NCI-H524 (cell line): ENCODE results near the gene SLC25A52.
A peak's percentile ranks its signal among the peaks of the same experiment; 100 is the strongest.
"Not testable (repeated sequence)": the region's sequence is repeated elsewhere in the genome, so short reads cannot be mapped to it uniquely, and the experiment has no call there.

Experiments used
- DNase-seq, 2 experiments: peaks; one replicate each; lab custom pipeline; 2025; lab: John Stamatoyannopoulos, UW

Gene SLC25A52

DNA sequence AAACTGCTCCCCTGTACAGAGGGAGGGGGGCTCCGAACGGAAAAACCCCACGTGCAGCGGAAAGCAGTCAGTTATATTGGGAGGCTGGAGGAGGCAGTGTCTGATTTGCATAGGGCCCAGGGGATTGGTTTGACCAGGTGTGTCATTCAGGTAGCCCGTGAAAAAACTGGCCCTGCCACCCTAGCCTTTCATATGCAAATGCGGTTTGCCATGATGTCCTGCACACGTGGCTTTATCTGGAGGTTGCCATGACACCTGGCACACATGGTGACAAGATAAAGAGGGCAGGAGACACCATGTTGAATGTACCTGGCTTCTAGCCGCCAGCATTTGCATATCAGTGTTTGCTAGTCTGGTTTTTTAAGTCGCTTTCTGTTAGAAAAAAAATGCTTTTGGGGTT is 20.5 kb downstream of the SLC25A52 start:
- no peak for DNase-seq

DNA sequence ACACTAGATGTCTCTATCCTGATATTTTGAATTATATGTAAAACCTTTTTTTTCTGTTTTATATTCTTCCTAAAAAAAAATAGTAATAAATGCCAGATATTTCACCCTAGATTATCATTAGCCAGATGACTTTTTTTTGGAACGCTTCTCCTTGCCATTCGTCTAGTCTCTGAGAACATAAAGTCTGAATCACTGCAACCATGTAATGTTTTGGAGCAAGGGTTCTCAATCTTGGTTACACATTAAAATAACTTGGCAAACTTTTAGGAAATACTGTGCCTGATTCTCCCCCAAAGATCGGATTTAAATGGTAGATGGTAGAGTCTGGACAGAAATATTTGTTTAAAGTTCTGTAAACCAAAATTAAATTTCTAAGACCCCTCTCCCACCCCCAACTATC is 21.0 kb downstream of the SLC25A52 start:
- no peak for DNase-seq

DNA sequence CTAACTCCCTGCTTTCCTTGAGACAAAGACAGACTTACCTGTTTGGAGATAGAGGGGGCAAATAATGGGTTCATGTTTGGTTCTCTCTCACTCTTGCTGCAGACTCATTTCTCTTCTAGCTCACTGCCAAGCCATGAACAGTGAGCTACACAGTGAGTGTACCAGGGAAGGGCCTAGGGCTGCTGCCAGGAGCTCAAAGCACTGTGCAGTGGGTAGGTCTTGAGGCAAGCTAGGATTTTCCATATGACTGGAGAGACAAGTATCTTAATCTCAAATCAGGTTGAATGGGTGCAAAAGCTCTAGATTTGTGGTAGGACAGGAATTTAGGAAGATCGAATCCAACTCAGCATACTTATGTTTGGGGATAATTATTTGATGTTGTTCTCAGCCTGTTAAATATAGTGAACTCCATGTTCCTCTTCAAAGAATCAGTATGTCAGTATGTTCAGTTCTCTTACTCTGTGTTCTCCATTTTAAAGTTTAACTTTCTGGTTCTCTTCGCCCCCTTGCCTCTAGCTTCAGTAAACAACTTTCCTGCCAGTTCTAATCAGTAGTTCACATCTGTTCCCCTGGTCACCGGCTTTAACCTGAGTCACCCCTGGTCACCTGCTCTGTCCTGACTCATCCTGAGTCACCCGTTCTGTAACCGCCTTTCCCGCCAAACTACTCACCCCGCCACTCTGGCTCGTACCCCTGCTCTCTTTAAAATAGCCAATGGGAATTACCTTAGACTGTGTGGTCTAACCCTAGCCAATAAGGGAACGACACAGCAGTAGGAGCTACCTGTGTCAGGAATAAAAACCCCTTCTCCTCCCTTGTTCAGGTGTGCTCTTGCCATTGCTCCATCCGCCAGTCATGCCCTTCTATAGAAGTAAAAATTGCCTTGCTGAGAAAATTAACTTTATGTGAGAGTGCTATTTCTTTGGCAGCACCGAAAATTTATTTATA is 21.9 kb downstream of the SLC25A52 start:
- no peak for DNase-seq

DNA sequence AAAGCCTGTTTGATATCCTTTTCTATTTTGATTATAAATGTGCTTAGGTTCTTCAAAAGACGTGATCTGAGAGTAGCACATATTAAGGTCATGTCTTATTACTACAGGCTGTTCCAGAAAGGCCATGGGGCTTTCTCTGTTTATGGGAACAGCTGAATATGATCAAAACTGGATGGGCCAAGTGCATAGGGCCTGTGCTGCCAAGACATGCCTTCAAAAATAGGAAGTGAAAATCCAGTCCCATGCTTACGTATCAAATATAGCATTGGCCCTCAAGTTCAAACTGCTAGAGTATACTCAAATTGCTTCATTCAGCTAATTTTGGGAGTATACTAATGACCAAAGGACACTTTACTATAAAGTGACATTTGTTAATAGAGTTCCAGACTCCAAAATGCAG is 24.1 kb downstream of the SLC25A52 start:
- DNase-seq = no peak

DNA sequence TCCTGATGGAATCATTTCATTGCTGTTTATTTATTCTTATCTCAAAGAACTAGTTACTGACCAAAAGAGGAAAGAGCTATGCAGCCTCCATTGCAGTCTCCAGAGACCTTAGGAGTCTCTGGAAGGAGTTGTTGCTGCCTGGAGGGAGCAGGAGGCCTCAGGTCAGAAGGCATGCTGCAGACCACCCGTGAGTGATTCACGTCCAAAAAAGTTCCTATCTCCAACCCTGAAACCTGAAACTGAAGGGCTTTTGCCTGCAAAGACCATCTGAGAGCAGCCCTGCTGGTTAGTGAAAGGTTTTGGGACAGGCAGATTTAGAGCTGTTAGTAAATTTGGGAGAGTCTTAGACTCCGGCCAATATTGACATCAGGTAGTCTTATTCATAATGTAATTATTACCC is 29.1 kb downstream of the SLC25A52 start:
- DNase-seq = no peak

DNA sequence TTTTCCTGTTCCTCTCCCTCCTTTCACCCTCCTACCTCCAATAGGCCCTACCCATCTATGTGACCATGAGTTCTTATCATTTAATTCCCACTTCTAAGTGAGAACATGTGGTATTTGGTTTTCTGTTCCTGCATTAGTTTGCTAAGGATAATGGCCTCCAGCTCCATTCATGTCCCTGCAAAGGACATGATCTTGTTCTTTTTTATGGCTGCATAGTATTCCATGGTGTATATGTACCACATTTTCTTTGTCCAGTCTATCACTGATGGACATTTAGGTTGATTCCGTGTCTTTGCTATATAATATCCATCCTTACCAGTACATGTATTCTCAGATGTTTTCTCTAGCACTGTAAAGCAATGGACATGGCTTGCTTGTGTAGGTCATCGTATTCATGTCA is 31.5 kb downstream of the SLC25A52 start:
- DNase-seq = not testable (repeated sequence)

DNA sequence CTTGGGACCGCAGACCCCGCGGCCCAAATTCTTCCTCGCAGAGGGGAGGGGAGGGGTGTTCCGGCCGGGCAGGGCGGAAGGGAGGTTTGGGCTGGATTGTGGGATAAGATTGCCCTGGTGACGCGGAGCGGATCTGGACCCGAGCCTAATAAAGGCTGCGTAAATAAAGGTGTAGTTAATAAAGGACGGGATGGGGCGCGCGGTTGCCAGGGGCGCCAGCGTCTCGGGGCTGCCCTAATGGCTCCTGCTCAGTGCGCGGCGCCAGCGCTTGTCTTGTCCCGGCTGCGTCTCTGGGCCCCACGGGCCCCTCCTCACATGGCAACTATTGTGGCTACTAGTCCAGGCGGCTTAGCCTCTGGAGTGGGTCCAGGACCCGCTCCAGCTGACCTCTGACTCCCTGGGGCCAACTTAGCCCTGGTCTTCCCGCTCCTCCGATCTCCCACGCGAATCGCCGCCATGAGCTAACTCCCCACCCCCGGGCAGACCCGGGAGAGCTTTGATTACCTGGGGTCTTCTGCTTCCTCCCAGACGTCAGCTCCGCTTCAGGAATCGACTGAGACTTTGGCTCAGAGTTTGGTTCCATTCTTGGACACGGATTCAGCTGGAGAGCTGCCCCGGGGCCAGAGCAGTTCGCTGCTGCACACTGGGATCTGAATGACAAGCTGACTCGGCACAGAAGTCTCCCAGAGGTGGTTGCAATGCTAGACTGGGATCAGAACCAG is 36.5 kb downstream of the SLC25A52 start:
- DNase-seq = peak in 1 of 2 experiments; percentile 25

DNA sequence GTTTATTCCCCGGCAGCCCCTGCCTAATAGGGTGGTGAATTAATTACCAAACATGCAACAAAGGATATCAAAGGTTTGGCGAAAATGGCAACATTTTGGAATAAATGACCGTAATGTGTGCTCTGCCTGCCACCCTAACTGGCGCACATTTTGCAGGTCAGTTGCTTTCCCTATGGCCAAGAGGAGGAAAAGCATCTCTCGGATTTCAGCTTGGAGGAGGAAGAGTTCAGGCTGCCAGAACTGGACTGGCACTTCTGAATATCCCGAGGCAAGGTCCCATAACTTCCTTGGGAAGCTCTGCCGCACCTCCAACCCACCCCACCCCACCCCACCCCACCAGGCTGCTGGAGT is 37.1 kb downstream of the SLC25A52 start:
- DNase-seq = no peak

DNA sequence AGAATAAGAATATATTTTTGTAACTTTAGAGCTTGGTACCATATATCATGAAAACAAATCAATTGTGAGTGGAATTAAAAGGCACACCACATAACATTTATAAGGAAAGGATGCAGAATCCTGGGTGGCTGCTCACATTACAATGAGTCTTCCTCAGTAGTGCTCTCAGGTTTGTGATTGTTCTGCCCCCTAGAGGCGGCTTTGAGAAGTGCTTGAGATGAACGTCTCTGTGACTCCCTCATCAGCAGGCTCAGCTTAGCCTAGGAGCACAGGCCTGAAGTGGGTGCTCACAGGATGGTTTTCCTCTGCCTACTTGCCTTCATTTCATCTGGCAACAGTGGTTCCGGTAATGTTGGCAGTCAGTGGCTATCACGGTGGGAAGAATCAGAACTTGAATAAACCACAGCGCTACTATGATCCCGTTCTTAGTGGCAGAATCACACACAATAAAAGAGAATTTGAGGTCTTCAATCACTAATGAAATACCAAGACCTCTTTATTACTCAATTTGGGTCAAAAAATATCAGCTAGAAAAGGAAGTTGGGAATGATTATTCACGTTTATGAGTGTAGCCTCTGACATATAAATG is 38.2 kb downstream of the SLC25A52 start:
- peak; percentile 66 to 80 for DNase-seq

DNA sequence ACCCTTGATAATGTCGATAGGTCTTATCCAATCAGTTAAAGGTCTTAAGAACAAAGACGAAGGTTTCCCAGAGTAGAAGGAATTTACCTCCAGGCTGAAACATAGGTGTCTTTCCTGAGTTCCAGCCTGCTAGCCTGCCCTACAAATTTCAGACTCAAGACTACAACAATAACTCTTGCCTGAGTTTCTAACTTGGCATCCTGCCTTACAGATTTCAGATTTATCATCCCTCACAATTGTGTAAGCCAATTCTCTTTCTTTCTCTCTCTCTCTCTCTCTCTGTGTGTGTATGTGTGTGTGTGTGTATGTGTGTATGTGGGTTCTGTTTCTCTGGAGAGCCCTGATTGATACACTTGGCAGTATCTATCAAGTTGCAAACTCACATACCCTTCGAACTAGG is 39.1 kb downstream of the SLC25A52 start:
- DNase-seq = no peak

DNA sequence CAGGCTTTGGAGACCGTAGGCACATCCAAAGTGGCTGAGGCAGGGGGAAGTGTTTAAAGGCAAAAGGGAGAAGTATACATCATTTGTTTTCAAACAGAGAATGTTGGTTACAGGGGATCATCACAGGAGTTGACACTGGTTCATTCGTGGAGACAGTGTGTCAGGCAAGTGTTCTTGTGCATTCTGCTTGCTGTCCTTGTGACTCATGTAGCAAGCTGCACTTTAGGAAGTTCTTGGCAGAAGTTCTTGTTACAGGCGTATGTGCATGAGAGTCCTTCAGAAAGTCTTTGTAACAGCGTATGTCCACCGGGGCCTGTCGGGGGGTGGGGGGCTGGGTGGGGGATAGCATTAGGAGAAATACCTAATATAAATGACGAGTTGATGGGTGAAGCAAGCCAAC is 39.8 kb downstream of the SLC25A52 start:
- no peak for DNase-seq

DNA sequence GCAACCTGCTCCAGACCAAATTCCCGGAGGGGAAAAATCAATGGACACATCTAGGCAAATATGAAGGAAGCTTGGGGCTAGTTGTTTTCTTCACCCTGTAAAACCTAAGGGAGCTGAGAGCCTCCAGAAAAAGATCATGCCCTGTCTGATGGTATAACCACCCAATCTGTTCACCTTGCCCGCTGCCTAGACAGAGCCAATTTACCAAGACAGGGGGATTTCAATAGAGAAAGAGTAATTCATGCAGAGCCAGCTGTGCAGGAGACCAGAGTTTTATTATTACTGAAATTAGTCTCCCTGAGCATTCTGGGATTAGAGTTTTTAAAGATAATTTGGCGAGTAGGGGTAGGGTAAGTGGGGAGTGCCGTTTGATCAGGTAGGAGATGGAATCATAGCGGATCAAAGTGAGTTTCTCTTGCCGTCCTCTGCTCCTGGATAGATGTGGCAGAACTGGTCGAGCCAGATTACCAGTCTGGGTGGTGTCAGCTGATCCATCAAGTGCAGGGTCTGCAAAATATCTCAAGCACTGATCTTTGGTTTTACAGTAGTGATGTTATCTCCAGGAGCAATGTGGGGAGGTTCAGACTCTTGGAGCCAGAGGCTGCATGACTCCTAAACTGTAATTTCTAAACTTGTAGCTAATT is 41.2 kb downstream of the SLC25A52 start:
- DNase-seq = no peak

DNA sequence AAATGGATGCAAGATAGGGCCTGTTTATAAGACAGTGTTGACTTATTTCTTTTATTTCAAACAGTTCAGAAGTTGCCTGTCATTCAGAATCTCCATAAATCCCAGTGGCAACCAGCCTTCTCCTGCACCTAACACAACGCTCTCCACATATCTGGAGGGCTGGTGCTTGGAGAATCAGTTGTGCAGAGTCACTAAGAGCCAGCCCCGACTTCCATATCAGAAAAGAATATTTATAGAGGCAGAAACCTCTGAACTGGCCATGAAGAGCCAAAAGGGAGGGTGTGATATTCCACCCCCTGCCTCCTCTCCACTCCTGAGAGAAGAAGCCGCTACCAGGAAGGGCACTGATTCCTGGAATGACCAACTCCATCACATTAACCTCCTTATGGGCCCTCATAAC is 42.3 kb downstream of the SLC25A52 start:
- DNase-seq = no peak

DNA sequence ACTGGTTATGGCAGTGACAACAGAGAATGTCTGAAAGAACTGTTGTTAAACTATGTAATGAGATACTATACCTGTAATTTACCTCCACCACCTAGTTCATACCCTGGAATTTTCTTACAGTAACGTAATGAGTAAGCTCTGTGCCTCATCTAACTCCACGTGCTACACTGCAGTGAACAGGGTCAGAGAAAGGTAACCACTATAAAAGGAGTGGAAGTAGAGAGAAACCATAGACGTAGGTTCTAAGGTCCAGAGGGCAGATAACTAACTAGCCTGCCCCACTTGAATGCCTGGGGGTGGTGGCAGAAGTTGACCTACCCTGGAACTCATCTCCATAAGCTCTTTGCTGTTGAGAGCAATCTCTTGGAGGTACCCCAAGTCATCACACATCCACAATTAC is 44.3 kb downstream of the SLC25A52 start:
- DNase-seq = no peak

DNA sequence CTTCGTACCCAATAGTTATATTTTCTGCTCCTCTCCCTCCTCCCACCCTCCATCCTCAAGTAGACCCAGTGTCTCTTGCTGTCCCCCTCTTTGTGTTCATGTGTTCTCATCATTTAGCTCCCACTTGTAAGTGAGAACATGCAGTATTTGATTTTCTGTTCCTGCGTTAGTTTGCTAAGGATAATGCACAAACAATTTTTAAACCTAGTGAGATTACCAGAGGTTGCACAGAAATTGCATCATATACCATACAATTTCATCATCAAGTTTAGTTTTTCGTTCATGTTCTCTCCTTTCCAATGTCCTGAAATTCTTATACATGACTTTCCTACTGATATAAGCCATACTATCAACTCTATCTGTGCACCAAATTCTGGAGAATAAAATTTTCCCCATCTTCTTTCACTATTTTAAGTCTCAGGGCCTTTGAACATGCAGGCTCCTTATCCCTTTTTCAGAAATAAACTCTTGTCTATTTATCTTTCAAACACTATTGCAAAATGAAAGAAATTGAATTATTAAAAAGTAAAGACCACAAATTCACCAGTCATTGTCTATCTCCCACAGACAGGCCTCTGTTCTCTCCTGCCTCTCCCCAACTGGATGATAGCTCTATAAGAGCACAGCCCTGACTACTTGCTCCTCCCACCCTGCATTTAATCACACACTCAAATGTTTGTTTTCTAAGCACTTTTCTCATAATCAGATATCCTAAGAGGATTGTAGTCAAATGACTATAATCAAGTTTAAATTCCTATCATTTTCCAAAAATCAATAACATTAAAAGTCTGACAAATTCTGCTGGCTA is 49.1 kb downstream of the SLC25A52 start:
- no peak for DNase-seq

DNA sequence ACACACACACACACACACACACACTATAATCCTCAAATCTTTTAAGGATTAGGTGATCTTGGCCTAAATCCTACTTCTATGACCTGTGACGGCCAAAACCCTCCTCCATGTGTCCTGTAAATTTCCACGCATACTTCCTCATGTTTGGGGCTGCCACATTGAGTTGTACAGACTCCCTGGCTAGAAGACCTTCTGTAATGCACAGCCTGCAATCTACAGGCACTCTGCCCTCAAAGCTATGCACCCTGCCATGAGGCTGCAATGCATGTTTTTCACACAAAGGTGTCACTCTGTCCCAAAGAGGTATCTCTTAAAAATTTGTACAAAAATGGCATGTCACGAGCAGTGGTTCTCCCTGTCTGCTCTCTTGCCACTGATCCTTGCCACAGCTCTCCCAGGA is 49.9 kb downstream of the SLC25A52 start:
- DNase-seq = peak; percentile 16 to 28
